Stimulated activated memory B cell treated with anti-CD40 and anti-IgM and Interleukin-4, amounts not matched to agents 10 μg/mL and 1 μg/mL and 100 μg/mL, for 72 hours (primary cell): ENCODE results near the gene CAMK1D.
"Not testable (repeated sequence)": the region's sequence is repeated elsewhere in the genome, so short reads cannot be mapped to it uniquely, and the experiment has no call there.

Source experiments
- ATAC-seq: fragments of 150-1000 bp; cut with Tn5 transposase; 2 replicates; pipeline ENCODE4 v1.10.0; 2021
- H3K27ac Mint-ChIP-seq: one replicate; pipeline ENCODE4 v1.8.0; 2022; ENCODE audit warnings: mild to moderate bottlenecking, mixed read lengths
- H3K27me3 Mint-ChIP-seq: one replicate; pipeline ENCODE4 v1.8.0; 2022; ENCODE audit warnings: mixed read lengths
- H3K36me3 Mint-ChIP-seq: one replicate; pipeline ENCODE4 v1.8.0; 2022; ENCODE audit warnings: mixed read lengths
- H3K4me1 Mint-ChIP-seq: one replicate; pipeline ENCODE4 v1.8.0; 2022; ENCODE audit warnings: mixed read lengths
- H3K4me3 Mint-ChIP-seq: one replicate; pipeline ENCODE4 v1.8.0; 2022; ENCODE audit warnings: mild to moderate bottlenecking, moderate library complexity, mixed read lengths
- H3K9me3 Mint-ChIP-seq: one replicate; pipeline ENCODE4 v1.8.0; 2022; ENCODE audit warnings: mixed read lengths

Gene CAMK1D

DNA sequence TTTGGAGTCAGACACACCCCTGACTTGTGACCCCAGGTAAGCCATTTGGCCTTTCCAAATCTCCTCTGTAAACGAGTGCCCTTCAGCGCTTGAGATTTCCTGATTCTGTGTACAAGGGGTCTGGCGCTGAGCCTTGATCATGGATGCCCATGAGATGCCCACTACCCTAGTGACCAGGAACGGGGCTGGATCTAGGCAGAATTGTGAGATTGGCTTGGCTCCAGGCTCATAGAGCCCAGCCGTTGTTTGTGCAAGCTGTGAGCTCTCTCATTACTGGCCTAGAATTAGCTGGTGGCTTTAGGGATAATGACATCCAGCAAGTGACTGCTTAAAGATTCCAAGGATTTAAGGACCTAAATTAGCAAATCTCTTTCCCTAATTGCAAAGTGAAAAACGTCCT, 84.9 kb downstream of the CAMK1D start:
- H3K9me3 Mint-ChIP-seq: no peaks in the 10 kb centered on the region
- no peaks in the 10 kb centered on the region for H3K27me3 Mint-ChIP-seq
- H3K4me1 Mint-ChIP-seq: peaks cover 86% of the 10 kb centered on the region
- H3K36me3 Mint-ChIP-seq: peaks cover 32% of the 10 kb centered on the region
- H3K27ac Mint-ChIP-seq: peak overlapping the region; percentile 48
- ATAC-seq: no peak
- H3K4me3 Mint-ChIP-seq: no peak overlapping the region

DNA sequence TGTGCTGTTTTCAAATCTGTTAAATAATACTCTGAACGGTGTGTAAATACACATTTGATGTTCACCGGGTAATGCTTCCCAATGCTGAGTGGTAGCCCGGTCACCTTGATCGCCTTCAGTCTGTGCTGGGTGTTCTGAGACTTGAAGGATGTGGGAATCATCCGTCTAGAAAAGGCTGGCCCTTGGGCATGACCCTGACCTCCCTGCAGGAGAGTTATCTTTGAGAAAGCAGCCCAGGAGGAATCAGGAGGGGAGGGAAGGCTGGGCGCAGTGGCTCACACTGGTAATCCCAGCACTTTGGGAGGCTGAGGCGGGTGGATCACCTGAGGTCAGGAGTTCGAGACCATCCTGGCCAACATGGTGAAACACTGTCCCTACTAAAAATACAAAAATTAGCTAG, 85.3 kb downstream of the CAMK1D start:
- not testable (repeated sequence) for H3K4me3 Mint-ChIP-seq, ATAC-seq, H3K9me3 Mint-ChIP-seq, H3K27me3 Mint-ChIP-seq
- peak overlapping the region; percentile 48 for H3K27ac Mint-ChIP-seq
- H3K36me3 Mint-ChIP-seq: peaks cover 33% of the 10 kb centered on the region
- peaks cover 82% of the 10 kb centered on the region for H3K4me1 Mint-ChIP-seq

DNA sequence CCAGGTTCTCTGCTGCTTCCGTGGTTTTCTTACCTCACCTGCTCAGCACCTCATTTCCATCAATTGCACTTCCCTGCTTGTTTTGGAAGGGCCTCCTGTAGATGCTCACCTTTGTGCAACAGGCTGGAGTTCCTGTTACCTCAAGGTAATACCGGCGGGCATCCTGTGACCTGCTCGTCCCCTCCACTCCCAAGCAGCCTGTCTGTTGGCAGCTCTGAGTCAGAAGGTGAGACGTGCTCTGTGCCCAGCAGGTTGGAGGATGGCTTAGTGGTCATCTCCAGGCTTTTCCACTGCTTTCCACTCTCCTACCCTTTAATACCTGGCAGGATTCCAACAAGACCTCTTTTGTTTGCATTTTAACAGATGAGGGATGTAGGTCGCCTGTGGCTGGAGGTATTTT, 86.0 kb downstream of the CAMK1D start:
- H3K9me3 Mint-ChIP-seq: no peaks in the 10 kb centered on the region
- no peaks in the 10 kb centered on the region for H3K27me3 Mint-ChIP-seq
- H3K4me1 Mint-ChIP-seq: peaks cover 76% of the 10 kb centered on the region
- peak overlapping the region; percentile 5 for H3K27ac Mint-ChIP-seq
- no peak overlapping the region for H3K4me3 Mint-ChIP-seq
- no peak for ATAC-seq
- peaks cover 28% of the 10 kb centered on the region for H3K36me3 Mint-ChIP-seq

DNA sequence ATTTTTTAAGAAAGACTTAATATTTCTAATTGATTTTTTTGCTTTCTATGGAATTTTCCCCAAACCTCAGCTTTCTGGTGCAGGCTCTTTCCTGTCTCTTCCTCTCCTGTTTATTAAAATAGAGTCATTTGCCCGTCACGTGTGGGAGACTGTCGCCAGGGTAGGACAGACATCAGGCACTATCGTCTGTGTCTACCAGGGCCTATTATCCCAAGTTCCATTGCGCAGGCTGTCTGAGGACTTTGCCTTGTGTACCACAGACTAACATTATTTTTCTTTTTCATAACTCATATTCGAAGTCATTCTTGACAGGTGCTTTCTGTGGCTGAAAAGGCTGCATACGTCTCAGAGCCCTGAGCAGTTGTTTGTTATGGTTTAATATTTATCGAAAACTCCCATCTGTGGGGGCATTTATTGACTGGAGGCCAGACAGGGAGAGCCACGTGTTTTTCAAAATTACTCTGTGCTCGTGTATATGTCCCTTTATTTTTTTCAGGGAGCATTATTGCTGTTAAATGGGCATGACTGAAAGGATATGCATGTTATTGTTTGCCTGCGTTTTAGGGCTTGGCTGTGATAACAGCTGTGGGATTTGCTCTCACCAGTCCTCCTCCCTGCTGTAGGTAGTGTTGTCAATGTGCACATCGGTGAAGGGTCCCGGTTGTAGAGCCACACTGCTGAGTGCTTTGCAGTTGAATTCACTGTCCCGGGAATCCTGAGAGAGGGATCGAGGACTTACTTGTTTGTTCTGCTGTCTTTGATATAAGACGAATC, 89.8 kb downstream of the CAMK1D start:
- ATAC-seq: no peak
- Mint-ChIP-seq H3K4me1 (peaks cover 49% of the 10 kb centered on the region), H3K27me3 (no peaks in the 10 kb centered on the region), H3K27ac (no peak overlapping the region), H3K36me3 (peaks cover 27% of the 10 kb centered on the region), H3K9me3 (peaks cover 3% of the 10 kb centered on the region), H3K4me3 (no peak overlapping the region)

DNA sequence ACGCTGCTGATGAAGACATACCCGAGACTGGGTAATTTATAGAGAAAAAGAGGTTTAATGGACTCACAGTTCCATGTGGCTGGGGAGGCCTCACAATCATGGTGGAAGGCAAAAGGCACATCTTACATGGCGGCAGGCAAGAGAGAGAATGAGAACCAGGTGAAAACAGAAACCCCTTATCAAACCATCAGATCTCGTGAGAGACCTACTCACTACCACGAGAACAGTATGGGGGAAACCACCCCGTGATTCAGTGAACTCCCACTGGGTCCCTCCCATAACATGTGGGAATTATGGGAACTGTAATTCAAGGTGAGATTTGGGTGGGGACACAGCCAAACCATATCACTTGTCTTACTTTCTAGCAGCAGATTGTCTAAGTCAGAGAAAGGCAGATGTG, 90.4 kb downstream of the CAMK1D start:
- not testable (repeated sequence) for H3K27me3 Mint-ChIP-seq, H3K4me3 Mint-ChIP-seq, ATAC-seq, H3K9me3 Mint-ChIP-seq, H3K27ac Mint-ChIP-seq
- Mint-ChIP-seq H3K4me1 (peaks cover 49% of the 10 kb centered on the region), H3K36me3 (peaks cover 32% of the 10 kb centered on the region)

DNA sequence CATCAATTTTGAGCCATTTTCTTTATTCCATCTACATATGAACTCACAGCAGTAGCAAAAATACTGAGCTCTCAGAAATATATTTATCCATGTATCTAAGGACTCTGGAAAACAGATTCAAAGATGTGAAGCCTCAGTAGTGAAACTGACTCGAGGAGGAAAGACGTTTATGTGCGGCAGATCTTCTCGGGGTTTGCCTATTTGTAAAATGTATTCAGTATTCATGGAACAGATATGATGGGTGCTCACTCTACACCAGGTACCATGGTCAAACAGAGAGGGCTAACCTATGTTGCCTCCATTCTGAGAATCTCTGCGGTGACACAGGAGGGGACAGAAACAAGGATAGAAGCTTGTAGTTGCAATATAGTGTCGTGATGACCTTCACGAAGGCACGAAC, 93.7 kb downstream of the CAMK1D start:
- no peak overlapping the region for H3K27ac Mint-ChIP-seq
- peaks cover 3% of the 10 kb centered on the region for H3K9me3 Mint-ChIP-seq
- H3K4me3 Mint-ChIP-seq: no peak overlapping the region
- no peaks in the 10 kb centered on the region for H3K27me3 Mint-ChIP-seq
- H3K4me1 Mint-ChIP-seq: peaks cover 47% of the 10 kb centered on the region
- ATAC-seq: no peak
- H3K36me3 Mint-ChIP-seq: peaks cover 27% of the 10 kb centered on the region

DNA sequence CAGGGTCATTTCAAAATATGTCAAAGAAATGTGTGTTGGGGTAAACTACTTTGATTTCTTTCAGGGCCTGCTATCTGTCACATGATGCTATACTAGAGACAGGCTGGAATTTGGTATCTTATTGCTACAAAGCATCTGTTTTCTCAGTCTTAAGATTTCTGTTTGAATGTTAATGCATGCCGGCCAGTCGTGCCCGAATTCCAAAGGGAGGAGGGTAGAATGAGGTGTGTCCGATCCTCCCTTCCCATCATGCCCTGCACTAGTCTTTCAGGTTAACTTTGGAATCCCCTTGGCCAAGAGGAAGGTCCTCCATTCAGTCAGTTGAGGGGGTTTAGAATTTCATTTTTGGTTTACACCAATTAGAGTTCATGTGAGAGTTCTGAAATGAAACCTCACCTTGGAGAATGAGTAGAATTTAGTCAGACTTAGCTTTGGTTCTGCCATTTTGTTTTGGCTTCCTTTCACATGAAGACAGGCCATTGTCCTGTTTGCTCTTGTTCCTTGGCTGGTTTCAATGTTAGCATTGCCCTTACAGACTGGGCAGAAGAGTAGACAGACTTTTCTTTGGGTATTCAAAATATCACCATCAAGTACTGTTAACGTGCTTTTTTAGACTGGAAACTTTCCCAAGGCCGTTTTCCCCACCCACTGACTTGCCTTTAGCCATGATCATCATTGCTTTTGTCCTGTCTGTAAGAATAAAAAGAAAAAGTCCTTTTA, 95.8 kb downstream of the CAMK1D start:
- no peak overlapping the region for H3K4me3 Mint-ChIP-seq

DNA sequence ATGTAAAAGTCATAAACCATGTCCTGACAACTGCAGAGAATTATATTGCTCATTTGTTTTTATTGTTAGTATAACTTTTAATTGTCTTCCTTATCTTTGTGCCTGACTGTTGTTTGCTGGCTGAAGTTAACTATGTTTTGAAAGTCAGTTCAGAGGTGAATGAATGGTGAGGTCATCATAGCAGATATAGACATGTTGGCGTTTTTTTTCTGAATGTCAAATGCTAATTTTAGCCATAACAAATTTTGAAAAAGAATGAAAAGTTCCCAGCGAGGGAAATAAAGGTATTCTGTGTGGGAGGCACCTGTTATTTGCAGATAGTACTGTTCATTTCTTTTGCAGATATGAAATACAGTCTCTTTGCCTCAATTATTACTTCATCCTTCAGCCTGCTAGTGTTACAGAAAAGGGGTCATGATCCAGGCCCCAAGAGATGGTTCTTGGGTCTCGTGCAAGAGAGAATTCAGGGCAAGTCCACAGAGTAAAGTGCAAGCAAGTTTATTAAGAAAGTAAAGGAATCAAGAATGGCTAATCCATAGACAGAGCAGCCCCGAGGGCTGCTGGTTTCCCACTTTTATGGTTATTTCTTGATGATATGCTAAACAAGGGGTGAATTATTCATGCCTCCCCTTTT, 96.5 kb downstream of the CAMK1D start:
- H3K9me3 Mint-ChIP-seq: peaks cover 3% of the 10 kb centered on the region
- H3K4me1 Mint-ChIP-seq: peaks cover 65% of the 10 kb centered on the region
- ATAC-seq: no peak
- H3K27me3 Mint-ChIP-seq: no peaks in the 10 kb centered on the region
- peaks cover 15% of the 10 kb centered on the region for H3K36me3 Mint-ChIP-seq
- H3K27ac Mint-ChIP-seq: peak overlapping the region; percentile 75
- H3K4me3 Mint-ChIP-seq: no peak overlapping the region

More for the DNA sequence above, 95.8 kb downstream of the CAMK1D start:
- Mint-ChIP-seq H3K36me3 (peaks cover 15% of the 10 kb centered on the region), H3K27ac (peak overlapping the region; percentile 75), H3K4me1 (peaks cover 59% of the 10 kb centered on the region), H3K27me3 (no peaks in the 10 kb centered on the region), H3K9me3 (peaks cover 3% of the 10 kb centered on the region)
- ATAC-seq: no peak

DNA sequence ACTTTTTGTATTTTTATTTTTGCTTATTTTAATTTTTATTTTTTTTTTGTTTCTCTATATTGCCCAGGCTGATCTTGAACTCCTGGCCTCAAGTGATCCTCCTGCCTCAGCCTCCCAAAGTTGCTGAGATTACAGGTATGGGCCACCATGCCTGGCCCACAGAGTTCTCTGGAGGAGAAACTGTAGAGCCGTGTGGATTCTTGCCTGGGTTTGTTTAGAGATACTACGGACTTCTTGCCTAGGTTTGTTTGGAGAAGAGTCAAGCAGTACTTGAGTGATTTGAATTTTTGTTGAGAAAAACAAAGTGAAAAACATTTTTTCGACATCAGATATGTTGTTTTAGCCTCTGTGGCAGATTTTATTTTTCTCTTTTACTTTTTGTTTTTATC, 99.0 kb downstream of the CAMK1D start:
- Mint-ChIP-seq H3K4me1 (peaks cover 79% of the 10 kb centered on the region), H3K9me3 (peaks cover under 1% of the 10 kb centered on the region), H3K27ac (peak overlapping the region; percentile 88), H3K36me3 (peaks cover 12% of the 10 kb centered on the region), H3K4me3 (peak overlapping the region; percentile 58), H3K27me3 (no peaks in the 10 kb centered on the region)
- ATAC-seq: no peak

DNA sequence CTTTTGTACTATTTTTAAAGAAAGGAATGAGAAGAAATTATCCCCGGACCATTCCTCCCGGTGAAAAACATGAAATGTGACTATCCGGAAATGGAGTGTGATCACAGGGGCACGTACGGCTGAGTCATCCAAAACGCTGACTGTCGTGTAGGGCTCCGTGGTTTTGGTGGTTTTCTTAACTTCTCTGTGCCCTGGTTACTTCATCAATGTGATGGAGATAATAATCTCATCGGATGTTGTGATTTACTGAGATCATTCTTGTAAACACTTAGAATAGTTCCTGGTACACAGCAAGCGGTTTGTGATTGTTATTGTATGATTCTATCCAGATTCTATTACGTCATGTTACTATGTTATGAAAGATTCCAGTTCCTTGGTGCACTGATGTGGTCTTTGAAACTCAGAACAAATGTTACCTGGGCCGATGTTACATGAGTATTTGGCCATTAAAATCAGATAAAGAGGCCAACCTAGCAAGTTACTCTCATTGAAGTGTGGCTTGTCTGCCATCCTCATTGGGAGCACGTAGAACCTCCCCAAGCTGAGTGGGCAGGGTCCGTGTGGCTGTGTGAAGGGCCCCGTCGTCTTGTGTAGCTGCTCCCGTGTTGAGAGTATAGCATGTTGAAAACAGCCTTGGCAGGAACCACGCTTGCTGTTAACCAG, 99.5 kb downstream of the CAMK1D start:
- peak overlapping the region; percentile 58 for H3K4me3 Mint-ChIP-seq
- peaks cover 81% of the 10 kb centered on the region for H3K4me1 Mint-ChIP-seq
- peaks cover 11% of the 10 kb centered on the region for H3K36me3 Mint-ChIP-seq
- H3K9me3 Mint-ChIP-seq: no peaks in the 10 kb centered on the region
- ATAC-seq: peak; percentile 87
- H3K27ac Mint-ChIP-seq: peak overlapping the region; percentile 88
- no peaks in the 10 kb centered on the region for H3K27me3 Mint-ChIP-seq

DNA sequence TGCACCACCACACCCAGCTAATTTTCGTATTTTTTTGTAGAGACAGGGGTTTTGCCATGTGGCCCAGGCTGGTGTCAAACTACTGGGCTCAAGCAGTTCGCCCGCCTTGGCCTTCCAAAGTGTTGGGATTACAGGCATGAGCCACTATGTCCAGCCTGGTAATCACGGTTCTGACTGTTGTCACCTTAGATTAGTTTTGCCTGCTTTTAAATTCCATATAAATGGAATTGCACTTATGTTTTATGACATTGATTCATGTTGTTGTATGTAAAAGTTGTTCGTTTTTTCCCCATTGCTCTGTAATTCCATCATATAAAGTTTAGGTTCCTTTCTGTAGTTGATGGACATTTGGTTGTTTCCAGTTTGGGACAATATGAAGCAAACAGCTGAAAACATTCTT, 106.0 kb downstream of the CAMK1D start:
- Mint-ChIP-seq H3K4me1 (peaks cover 54% of the 10 kb centered on the region), H3K27ac (no peak overlapping the region), H3K4me3 (no peak overlapping the region), H3K9me3 (no peaks in the 10 kb centered on the region), H3K36me3 (peaks cover 10% of the 10 kb centered on the region), H3K27me3 (no peaks in the 10 kb centered on the region)
- no peak for ATAC-seq

DNA sequence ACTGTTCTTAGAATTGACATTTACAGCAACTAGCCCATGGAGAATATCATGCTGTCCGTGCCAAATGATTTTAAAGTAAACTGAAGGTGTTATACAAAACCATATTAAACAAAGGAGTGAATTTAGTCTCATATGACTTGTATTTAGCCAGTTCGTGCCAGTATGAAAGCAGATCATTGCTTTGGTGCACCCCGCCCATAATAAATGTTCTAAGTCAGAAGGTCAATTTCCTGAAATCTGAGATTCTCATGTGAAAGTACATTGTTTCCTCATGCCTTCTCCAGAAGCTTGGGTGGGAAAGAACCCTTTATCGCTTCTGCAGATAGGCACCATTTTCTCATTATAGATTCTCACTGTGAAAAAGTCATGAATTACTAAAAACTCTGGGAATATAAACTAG, 106.4 kb downstream of the CAMK1D start:
- Mint-ChIP-seq H3K27me3 (no peaks in the 10 kb centered on the region), H3K4me3 (no peak overlapping the region), H3K9me3 (no peaks in the 10 kb centered on the region), H3K27ac (no peak overlapping the region), H3K4me1 (peaks cover 51% of the 10 kb centered on the region), H3K36me3 (peaks cover 10% of the 10 kb centered on the region)
- ATAC-seq: no peak

DNA sequence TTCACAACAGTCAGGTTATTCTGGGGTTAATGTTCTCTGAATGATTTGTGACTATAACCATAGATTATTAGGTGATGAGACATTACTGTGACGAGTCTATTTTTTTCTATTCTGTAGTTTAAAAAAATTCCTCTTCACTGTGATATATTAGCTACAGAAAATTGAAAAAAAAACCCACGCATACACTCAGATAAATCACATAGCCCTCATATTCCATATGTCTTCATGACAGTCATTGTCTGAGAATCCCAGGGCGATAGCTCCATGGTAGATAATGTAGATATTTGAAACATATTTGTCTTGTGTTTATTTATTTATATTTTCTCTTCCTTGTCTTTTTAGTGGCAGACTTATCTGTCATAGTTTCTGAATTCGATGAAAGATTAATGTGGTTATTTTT, 110.0 kb downstream of the CAMK1D start:
- no peak for ATAC-seq
- H3K27ac Mint-ChIP-seq: no peak overlapping the region
- H3K4me3 Mint-ChIP-seq: no peak overlapping the region
- H3K4me1 Mint-ChIP-seq: peaks cover 53% of the 10 kb centered on the region
- peaks cover 3% of the 10 kb centered on the region for H3K9me3 Mint-ChIP-seq
- H3K27me3 Mint-ChIP-seq: no peaks in the 10 kb centered on the region
- H3K36me3 Mint-ChIP-seq: peaks cover 13% of the 10 kb centered on the region

DNA sequence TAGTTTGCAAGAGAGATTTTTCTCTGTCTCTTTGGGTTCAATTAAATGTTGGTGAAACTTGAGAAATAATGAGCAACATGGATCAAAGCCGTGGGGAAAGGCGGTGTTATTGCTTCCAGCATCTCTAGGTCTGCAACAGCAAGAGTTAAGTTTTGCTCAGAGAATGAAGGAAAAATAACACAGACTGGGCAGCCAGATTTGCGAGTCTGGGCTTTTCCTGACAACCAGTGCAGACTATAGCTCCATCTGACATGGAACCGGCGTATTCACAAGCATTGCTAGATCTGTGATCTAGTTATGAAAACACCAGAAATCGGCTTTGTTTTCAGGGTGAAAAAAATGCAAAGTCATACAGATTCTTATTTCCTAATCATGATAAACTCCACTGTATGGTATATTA, 110.4 kb downstream of the CAMK1D start:
- H3K27me3 Mint-ChIP-seq: no peaks in the 10 kb centered on the region
- H3K27ac Mint-ChIP-seq: no peak overlapping the region
- peaks cover 3% of the 10 kb centered on the region for H3K9me3 Mint-ChIP-seq
- peaks cover 13% of the 10 kb centered on the region for H3K36me3 Mint-ChIP-seq
- H3K4me3 Mint-ChIP-seq: no peak overlapping the region
- H3K4me1 Mint-ChIP-seq: peaks cover 54% of the 10 kb centered on the region
- no peak for ATAC-seq

DNA sequence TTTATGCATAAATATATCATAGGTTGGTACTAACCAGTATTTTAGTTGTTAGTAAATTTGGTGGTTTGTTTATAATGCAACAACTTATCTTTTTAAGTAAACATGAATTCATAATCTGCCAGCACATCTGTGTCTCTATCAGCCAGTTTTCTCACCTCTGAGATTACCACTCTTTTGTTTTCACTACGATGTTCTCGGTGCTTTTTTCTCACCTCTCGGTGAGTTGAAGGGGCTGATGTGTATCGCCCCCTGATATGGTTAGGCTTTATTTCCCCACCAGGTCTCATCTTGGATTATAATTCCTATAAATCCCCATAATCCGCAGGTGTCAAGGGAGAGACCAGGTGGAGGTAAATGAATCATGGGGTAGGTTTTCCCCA, 114.1 kb downstream of the CAMK1D start:
- peaks cover 59% of the 10 kb centered on the region for H3K4me1 Mint-ChIP-seq
- no peaks in the 10 kb centered on the region for H3K27me3 Mint-ChIP-seq
- ATAC-seq: no peak
- peaks cover 8% of the 10 kb centered on the region for H3K36me3 Mint-ChIP-seq
- H3K4me3 Mint-ChIP-seq: no peak overlapping the region
- peaks cover 3% of the 10 kb centered on the region for H3K9me3 Mint-ChIP-seq
- H3K27ac Mint-ChIP-seq: peak overlapping the region; percentile 7
